K562 (cell line): Measurements from ENCODE around the gene PDZRN4. TPM values are rescaled to one million over a fixed set of nuclear protein-coding genes. Genes with fewer than 3 reads are reported as not detected.

Source experiments
- ELF4 ChIP-seq: fragments of 450-650 bp; formaldehyde crosslinking; IDR thresholded peaks from 2 replicates; pipeline ENCODE4 v1.4.0; 2022; ENCODE audit warnings: missing genetic modification characterization
- L3MBTL2 ChIP-seq: fragments of 450-650 bp; IDR thresholded peaks from 2 replicates; pipeline ENCODE4 v1.6.1; 2016; ENCODE audit warnings: mild to moderate bottlenecking, moderate library complexity
- NR1H2 ChIP-seq: sonication (generic); formaldehyde crosslinking; IDR thresholded peaks from 2 replicates; pipeline ENCODE4 v1.4.0; 2020; ENCODE audit warnings: mild to moderate bottlenecking, missing genetic modification reagents
- PTTG1 ChIP-seq: fragments of 450-650 bp; IDR thresholded peaks from 2 replicates; pipeline ENCODE4 v1.6.1; 2016; ENCODE audit warnings: low read depth, mild to moderate bottlenecking, missing genetic modification characterization, missing compliant biosample characterization
- ZNF253 ChIP-seq: fragments of 250-450 bp; sonication (Bioruptor Pico); conservative IDR thresholded peaks from 2 replicates; pipeline ENCODE4 v1.6.1; 2021; ENCODE audit warnings: mild to moderate bottlenecking
- polyA plus RNA-seq, 8 experiments: library from polyadenylated mRNA; depleted of rRNA in 4 of 8; stranded (reverse) in 5 of 8; unstranded in 3 of 8; fragments of >200 nt; fragmentation: Nextera tagmentation in 2 of 8; fragmentation: Illumina TruSeq in 1 of 8; extraction: Ambion mirVana in 2 of 8; extraction: Trizol in 1 of 8; gene quantifications; 2 replicates each; pipeline versions ENCODE4 v1.2.1 to v1.2.3, GENCODE V29; 2011 to 2014; ENCODE audit warnings: inconsistent platforms in 1 of 8, missing spikeins in 1 of 8
- total RNA-seq, 7 experiments: library from RNA; depleted of rRNA in 6 of 7; stranded (reverse); fragments of >200 nt in 6 of 7; fragmentation: Illumina TruSeq in 2 of 7; extraction: Trizol in 2 of 7; gene quantifications; 2 replicates each; pipeline versions ENCODE4 v1.2.1 to v1.2.3, GENCODE V29; 2011 to 2021; ENCODE audit warnings: low replicate concordance in 1 of 7
- TF ChIP-seq, protein P1 (sequence below): fragments of 450-650 bp; IDR thresholded peaks from 2 replicates; pipeline ENCODE4 v1.6.1; 2018; ENCODE audit not compliant: partially characterized antibody
- TF ChIP-seq, protein P2 (sequence below): fragments of 250-450 bp; sonication (Bioruptor Pico); IDR thresholded peaks from 2 replicates; pipeline ENCODE4 v1.5.0; 2020; ENCODE audit warnings: mild to moderate bottlenecking, borderline replicate concordance
- TF ChIP-seq, protein P3 (sequence below), 2 experiments: fragments of 450-650 bp; conservative IDR thresholded peaks; 2 replicates each; pipeline ENCODE4 v1.6.1; 2017; ENCODE audit warnings: mild to moderate bottlenecking in 2 of 2, moderate library complexity in 2 of 2

PDZRN4 gene
- total and polyA plus RNA-seq, 9 of the 15 experiments (the other 6 are each of a cell fraction or from before 2014, with no cell fraction given) = not detected

- TF ChIP-seq, protein P1, sequence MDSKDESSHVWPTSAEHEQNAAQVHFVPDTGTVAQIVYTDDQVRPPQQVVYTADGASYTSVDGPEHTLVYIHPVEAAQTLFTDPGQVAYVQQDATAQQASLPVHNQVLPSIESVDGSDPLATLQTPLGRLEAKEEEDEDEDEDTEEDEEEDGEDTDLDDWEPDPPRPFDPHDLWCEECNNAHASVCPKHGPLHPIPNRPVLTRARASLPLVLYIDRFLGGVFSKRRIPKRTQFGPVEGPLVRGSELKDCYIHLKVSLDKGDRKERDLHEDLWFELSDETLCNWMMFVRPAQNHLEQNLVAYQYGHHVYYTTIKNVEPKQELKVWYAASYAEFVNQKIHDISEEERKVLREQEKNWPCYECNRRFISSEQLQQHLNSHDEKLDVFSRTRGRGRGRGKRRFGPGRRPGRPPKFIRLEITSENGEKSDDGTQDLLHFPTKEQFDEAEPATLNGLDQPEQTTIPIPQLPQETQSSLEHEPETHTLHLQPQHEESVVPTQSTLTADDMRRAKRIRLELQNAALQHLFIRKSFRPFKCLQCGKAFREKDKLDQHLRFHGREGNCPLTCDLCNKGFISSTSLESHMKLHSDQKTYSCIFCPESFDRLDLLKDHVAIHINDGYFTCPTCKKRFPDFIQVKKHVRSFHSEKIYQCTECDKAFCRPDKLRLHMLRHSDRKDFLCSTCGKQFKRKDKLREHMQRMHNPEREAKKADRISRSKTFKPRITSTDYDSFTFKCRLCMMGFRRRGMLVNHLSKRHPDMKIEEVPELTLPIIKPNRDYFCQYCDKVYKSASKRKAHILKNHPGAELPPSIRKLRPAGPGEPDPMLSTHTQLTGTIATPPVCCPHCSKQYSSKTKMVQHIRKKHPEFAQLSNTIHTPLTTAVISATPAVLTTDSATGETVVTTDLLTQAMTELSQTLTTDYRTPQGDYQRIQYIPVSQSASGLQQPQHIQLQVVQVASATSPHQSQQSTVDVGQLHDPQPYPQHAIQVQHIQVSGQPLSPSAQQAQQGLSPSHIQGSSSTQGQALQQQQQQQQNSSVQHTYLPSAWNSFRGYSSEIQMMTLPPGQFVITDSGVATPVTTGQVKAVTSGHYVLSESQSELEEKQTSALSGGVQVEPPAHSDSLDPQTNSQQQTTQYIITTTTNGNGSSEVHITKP = no peak
- TF ChIP-seq, protein P2, sequence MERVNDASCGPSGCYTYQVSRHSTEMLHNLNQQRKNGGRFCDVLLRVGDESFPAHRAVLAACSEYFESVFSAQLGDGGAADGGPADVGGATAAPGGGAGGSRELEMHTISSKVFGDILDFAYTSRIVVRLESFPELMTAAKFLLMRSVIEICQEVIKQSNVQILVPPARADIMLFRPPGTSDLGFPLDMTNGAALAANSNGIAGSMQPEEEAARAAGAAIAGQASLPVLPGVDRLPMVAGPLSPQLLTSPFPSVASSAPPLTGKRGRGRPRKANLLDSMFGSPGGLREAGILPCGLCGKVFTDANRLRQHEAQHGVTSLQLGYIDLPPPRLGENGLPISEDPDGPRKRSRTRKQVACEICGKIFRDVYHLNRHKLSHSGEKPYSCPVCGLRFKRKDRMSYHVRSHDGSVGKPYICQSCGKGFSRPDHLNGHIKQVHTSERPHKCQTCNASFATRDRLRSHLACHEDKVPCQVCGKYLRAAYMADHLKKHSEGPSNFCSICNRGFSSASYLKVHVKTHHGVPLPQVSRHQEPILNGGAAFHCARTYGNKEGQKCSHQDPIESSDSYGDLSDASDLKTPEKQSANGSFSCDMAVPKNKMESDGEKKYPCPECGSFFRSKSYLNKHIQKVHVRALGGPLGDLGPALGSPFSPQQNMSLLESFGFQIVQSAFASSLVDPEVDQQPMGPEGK (CRISPR knock-in tag) = no peak
- TF ChIP-seq L3MBTL2 (no peak), ZNF253 (CRISPR knock-in tag) (no peak), ELF4 (no peak), NR1H2 (CRISPR knock-in tag) (no peak), PTTG1 (tag) (no peak)
- TF ChIP-seq, protein P3, sequence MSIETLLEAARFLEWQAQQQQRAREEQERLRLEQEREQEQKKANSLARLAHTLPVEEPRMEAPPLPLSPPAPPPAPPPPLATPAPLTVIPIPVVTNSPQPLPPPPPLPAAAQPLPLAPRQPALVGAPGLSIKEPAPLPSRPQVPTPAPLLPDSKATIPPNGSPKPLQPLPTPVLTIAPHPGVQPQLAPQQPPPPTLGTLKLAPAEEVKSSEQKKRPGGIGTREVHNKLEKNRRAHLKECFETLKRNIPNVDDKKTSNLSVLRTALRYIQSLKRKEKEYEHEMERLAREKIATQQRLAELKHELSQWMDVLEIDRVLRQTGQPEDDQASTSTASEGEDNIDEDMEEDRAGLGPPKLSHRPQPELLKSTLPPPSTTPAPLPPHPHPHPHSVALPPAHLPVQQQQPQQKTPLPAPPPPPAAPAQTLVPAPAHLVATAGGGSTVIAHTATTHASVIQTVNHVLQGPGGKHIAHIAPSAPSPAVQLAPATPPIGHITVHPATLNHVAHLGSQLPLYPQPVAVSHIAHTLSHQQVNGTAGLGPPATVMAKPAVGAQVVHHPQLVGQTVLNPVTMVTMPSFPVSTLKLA (conservative IDR thresholded peaks at IDR 0.05) = no peak
Observed at GRCh38 chr12:41327096-41327895, 139.2 kb downstream of the PDZRN4 start (continued).
